K562 (cell line): Measurements from ENCODE around the gene FGF9. TPM values are rescaled to one million over a fixed set of nuclear protein-coding genes. Genes with fewer than 3 reads are reported as not detected.

Source experiments
- BCL6 ChIP-seq: fragments of 250-450 bp; sonication (Bioruptor Pico); IDR thresholded peaks from 2 replicates; pipeline ENCODE4 v1.4.0; 2020
- IRF2 ChIP-seq: sonication (generic); formaldehyde crosslinking; IDR thresholded peaks from 2 replicates; pipeline ENCODE4 v1.8.1; 2022; ENCODE audit warnings: mild to moderate bottlenecking, missing genetic modification reagents
- MECOM ChIP-seq: fragments of 250-450 bp; sonication (Bioruptor Pico); IDR thresholded peaks from 2 replicates; pipeline ENCODE4 v1.8.0; 2022; ENCODE audit warnings: inconsistent platforms
- PHF20 ChIP-seq: fragments of 450-650 bp; IDR thresholded peaks from 2 replicates; pipeline ENCODE4 v1.6.1; 2018; ENCODE audit not compliant: partially characterized antibody
- YY1 ChIP-seq, 3 experiments: IDR thresholded peaks; 2 replicates each; pipeline ENCODE4 v1.6.1; 2011; ENCODE audit warnings: low read length in 2 of 3, mild to moderate bottlenecking in 2 of 3, moderate library complexity in 2 of 3, borderline replicate concordance in 1 of 3, control low read depth in 1 of 3, low read depth in 1 of 3; ENCODE audit not compliant: insufficient read depth in 3 of 3, insufficient replicate concordance in 2 of 3, control insufficient read depth in 1 of 3, insufficient read length in 1 of 3; ENCODE audit errors: extremely low read depth in 1 of 3
- ZBTB33 ChIP-seq: sonication (generic); formaldehyde crosslinking; IDR thresholded peaks from 2 replicates; pipeline ENCODE4 v1.8.1; 2023; ENCODE audit warnings: mild to moderate bottlenecking, missing genetic modification reagents
- ZNF384 ChIP-seq: IDR thresholded peaks from 2 replicates; pipeline ENCODE4 v1.6.1; 2012; ENCODE audit warnings: low read depth, low read length, improper control_type of control experiment
- ZNF75A ChIP-seq: fragments of 450-650 bp; formaldehyde crosslinking; IDR thresholded peaks from 2 replicates; pipeline ENCODE4 v1.4.0; 2020; ENCODE audit warnings: mild to moderate bottlenecking
- polyA plus RNA-seq, 8 experiments: library from polyadenylated mRNA; depleted of rRNA in 4 of 8; stranded (reverse) in 5 of 8; unstranded in 3 of 8; fragments of >200 nt; fragmentation: Nextera tagmentation in 2 of 8; fragmentation: Illumina TruSeq in 1 of 8; extraction: Ambion mirVana in 2 of 8; extraction: Trizol in 1 of 8; gene quantifications; 2 replicates each; pipeline versions ENCODE4 v1.2.1 to v1.2.3, GENCODE V29; 2011 to 2014; ENCODE audit warnings: inconsistent platforms in 1 of 8, missing spikeins in 1 of 8
- total RNA-seq, 7 experiments: library from RNA; depleted of rRNA in 6 of 7; stranded (reverse); fragments of >200 nt in 6 of 7; fragmentation: Illumina TruSeq in 2 of 7; extraction: Trizol in 2 of 7; gene quantifications; 2 replicates each; pipeline versions ENCODE4 v1.2.1 to v1.2.3, GENCODE V29; 2011 to 2021; ENCODE audit warnings: low replicate concordance in 1 of 7
- TF ChIP-seq, protein P1 (sequence below): fragments of 450-650 bp; IDR thresholded peaks from 2 replicates; pipeline ENCODE4 v1.6.1; 2016; ENCODE audit warnings: mild to moderate bottlenecking, moderate library complexity
- TF ChIP-seq, protein P2 (sequence below): fragments of 450-650 bp; IDR thresholded peaks from 2 replicates; pipeline ENCODE4 v1.7.1; 2018; ENCODE audit warnings: mild to moderate bottlenecking, low read depth; ENCODE audit not compliant: partially characterized antibody

Gene FGF9
- total and polyA plus RNA-seq, 9 of the 15 experiments (the other 6 are each of a cell fraction or from before 2014, with no cell fraction given), result not detected

DNA sequence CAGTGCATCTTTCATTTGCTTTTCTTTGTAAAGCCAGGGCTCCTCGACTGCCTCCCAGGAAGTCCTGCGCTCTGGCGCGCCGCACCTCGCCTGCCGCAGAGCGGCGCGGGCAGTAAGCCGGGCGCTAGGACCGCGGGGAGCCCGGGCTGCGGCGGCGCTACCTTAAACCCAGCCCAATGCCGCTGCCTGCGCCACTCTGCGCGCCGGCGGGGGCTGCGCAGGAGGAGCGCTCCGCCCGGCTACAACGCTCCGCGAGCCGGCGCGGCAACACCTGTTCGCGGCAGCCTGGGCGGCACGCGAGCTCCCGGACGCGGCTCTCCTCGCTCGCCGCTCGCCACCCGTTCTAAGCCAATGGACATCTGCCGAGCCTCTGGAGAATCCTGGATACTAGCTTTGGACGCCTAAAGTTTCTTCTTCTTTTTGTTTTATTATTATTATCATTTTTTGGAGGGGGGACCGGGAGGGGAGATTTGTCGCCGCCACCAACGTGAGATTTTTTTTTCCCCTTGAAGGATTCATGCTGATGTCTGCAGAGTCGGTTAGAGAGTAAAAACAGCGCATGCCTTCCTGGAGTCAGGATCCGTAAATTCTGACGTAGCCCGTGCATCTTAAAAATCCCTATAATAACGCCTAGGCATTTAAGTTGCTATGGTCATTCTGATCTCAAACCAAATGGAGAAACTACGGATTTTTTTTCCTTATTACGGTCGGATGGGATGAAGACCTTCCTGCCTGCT lies at the start of gene FGF9 (continued):
- TF ChIP-seq, protein P1, sequence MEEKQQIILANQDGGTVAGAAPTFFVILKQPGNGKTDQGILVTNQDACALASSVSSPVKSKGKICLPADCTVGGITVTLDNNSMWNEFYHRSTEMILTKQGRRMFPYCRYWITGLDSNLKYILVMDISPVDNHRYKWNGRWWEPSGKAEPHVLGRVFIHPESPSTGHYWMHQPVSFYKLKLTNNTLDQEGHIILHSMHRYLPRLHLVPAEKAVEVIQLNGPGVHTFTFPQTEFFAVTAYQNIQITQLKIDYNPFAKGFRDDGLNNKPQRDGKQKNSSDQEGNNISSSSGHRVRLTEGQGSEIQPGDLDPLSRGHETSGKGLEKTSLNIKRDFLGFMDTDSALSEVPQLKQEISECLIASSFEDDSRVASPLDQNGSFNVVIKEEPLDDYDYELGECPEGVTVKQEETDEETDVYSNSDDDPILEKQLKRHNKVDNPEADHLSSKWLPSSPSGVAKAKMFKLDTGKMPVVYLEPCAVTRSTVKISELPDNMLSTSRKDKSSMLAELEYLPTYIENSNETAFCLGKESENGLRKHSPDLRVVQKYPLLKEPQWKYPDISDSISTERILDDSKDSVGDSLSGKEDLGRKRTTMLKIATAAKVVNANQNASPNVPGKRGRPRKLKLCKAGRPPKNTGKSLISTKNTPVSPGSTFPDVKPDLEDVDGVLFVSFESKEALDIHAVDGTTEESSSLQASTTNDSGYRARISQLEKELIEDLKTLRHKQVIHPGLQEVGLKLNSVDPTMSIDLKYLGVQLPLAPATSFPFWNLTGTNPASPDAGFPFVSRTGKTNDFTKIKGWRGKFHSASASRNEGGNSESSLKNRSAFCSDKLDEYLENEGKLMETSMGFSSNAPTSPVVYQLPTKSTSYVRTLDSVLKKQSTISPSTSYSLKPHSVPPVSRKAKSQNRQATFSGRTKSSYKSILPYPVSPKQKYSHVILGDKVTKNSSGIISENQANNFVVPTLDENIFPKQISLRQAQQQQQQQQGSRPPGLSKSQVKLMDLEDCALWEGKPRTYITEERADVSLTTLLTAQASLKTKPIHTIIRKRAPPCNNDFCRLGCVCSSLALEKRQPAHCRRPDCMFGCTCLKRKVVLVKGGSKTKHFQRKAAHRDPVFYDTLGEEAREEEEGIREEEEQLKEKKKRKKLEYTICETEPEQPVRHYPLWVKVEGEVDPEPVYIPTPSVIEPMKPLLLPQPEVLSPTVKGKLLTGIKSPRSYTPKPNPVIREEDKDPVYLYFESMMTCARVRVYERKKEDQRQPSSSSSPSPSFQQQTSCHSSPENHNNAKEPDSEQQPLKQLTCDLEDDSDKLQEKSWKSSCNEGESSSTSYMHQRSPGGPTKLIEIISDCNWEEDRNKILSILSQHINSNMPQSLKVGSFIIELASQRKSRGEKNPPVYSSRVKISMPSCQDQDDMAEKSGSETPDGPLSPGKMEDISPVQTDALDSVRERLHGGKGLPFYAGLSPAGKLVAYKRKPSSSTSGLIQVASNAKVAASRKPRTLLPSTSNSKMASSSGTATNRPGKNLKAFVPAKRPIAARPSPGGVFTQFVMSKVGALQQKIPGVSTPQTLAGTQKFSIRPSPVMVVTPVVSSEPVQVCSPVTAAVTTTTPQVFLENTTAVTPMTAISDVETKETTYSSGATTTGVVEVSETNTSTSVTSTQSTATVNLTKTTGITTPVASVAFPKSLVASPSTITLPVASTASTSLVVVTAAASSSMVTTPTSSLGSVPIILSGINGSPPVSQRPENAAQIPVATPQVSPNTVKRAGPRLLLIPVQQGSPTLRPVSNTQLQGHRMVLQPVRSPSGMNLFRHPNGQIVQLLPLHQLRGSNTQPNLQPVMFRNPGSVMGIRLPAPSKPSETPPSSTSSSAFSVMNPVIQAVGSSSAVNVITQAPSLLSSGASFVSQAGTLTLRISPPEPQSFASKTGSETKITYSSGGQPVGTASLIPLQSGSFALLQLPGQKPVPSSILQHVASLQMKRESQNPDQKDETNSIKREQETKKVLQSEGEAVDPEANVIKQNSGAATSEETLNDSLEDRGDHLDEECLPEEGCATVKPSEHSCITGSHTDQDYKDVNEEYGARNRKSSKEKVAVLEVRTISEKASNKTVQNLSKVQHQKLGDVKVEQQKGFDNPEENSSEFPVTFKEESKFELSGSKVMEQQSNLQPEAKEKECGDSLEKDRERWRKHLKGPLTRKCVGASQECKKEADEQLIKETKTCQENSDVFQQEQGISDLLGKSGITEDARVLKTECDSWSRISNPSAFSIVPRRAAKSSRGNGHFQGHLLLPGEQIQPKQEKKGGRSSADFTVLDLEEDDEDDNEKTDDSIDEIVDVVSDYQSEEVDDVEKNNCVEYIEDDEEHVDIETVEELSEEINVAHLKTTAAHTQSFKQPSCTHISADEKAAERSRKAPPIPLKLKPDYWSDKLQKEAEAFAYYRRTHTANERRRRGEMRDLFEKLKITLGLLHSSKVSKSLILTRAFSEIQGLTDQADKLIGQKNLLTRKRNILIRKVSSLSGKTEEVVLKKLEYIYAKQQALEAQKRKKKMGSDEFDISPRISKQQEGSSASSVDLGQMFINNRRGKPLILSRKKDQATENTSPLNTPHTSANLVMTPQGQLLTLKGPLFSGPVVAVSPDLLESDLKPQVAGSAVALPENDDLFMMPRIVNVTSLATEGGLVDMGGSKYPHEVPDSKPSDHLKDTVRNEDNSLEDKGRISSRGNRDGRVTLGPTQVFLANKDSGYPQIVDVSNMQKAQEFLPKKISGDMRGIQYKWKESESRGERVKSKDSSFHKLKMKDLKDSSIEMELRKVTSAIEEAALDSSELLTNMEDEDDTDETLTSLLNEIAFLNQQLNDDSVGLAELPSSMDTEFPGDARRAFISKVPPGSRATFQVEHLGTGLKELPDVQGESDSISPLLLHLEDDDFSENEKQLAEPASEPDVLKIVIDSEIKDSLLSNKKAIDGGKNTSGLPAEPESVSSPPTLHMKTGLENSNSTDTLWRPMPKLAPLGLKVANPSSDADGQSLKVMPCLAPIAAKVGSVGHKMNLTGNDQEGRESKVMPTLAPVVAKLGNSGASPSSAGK, result no peak
- peak; percentile 23 for TF ChIP-seq PHF20
- TF ChIP-seq IRF2 (CRISPR knock-in tag), result no peak
- no peak for TF ChIP-seq ZBTB33
- TF ChIP-seq ZNF75A (CRISPR knock-in tag), result no peak
- TF ChIP-seq ZNF384, result no peak
- TF ChIP-seq MECOM, result no peak
- TF ChIP-seq, protein P2, sequence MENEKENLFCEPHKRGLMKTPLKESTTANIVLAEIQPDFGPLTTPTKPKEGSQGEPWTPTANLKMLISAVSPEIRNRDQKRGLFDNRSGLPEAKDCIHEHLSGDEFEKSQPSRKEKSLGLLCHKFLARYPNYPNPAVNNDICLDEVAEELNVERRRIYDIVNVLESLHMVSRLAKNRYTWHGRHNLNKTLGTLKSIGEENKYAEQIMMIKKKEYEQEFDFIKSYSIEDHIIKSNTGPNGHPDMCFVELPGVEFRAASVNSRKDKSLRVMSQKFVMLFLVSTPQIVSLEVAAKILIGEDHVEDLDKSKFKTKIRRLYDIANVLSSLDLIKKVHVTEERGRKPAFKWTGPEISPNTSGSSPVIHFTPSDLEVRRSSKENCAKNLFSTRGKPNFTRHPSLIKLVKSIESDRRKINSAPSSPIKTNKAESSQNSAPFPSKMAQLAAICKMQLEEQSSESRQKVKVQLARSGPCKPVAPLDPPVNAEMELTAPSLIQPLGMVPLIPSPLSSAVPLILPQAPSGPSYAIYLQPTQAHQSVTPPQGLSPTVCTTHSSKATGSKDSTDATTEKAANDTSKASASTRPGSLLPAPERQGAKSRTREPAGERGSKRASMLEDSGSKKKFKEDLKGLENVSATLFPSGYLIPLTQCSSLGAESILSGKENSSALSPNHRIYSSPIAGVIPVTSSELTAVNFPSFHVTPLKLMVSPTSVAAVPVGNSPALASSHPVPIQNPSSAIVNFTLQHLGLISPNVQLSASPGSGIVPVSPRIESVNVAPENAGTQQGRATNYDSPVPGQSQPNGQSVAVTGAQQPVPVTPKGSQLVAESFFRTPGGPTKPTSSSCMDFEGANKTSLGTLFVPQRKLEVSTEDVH, result no peak
- no peak for TF ChIP-seq BCL6
- TF ChIP-seq YY1 (IDR thresholded peaks at IDR 0.05; ENCODE audit: borderline replicate concordance in 1 of 3, control insufficient read depth in 1 of 3, extremely low read depth in 1 of 3, insufficient read depth in 3 of 3, insufficient read length in 1 of 3, insufficient replicate concordance in 2 of 3, low read depth in 1 of 3, low read length in 2 of 3), result peak in 1 of 3 experiments; percentile 11
